Liver (tissue), 9 donors: ENCODE data around the gene WHRN. TPM values are rescaled to one million over a fixed set of nuclear protein-coding genes. Genes with fewer than 3 reads are reported as not detected.

Experiments used
- DNase-seq: peaks from one replicate; pipeline ENCODE4 v3.0.0-alpha.2; 2017; ENCODE audit warnings: low spot score
- H3K27ac ChIP-seq, 2 donors: one replicate each; pipeline ENCODE4 v1.7.0; 2013; ENCODE audit warnings: inconsistent platforms in 2 of 2, low read length in 2 of 2, control low read depth in 1 of 2, low read depth in 1 of 2, mild to moderate bottlenecking in 1 of 2
- H3K27me3 ChIP-seq, 4 donors: one replicate each; pipeline versions ENCODE4 v1.6.1 to v1.7.0; 2013; ENCODE audit warnings: low read length in 3 of 4, inconsistent platforms in 1 of 4, mild to moderate bottlenecking in 1 of 4, moderate library complexity in 1 of 4; ENCODE audit not compliant: control insufficient read depth in 4 of 4, insufficient read depth in 4 of 4
- H3K36me3 ChIP-seq, 4 donors: one replicate each; pipeline versions ENCODE4 v1.6.1 to v1.7.0; 2013; ENCODE audit warnings: low read length in 3 of 4, mild to moderate bottlenecking in 3 of 4, low read depth in 1 of 4, moderate library complexity in 1 of 4; ENCODE audit not compliant: control insufficient read depth in 4 of 4, insufficient read depth in 3 of 4
- H3K4me1 ChIP-seq, 4 donors: one replicate each; pipeline versions ENCODE4 v1.6.1 to v1.7.0; 2013; ENCODE audit warnings: low read length in 3 of 4, mild to moderate bottlenecking in 3 of 4, moderate library complexity in 1 of 4; ENCODE audit not compliant: control insufficient read depth in 4 of 4, insufficient read depth in 4 of 4
- H3K4me3 ChIP-seq, 3 donors: one replicate each; pipeline versions ENCODE4 v1.6.1 to v1.7.0; 2013; ENCODE audit warnings: low read length in 3 of 3, control low read depth in 1 of 3, low read depth in 1 of 3, mild to moderate bottlenecking in 1 of 3
- H3K9ac ChIP-seq, 2 donors: one replicate each; pipeline ENCODE4 v1.7.0; 2013; ENCODE audit warnings: low read length in 2 of 2, mild to moderate bottlenecking in 2 of 2, moderate library complexity in 2 of 2, control low read depth in 1 of 2, low read depth in 1 of 2
- H3K9me3 ChIP-seq, 4 donors: one replicate each; pipeline versions ENCODE4 v1.6.1 to v1.7.0; 2013; ENCODE audit warnings: low read length in 3 of 4; ENCODE audit not compliant: control insufficient read depth in 4 of 4
- FOXA1 ChIP-seq: IDR thresholded peaks from 2 replicates; pipeline ENCODE4 v1.6.1; 2016; ENCODE audit warnings: antibody characterized with exemption
- FOXA2 ChIP-seq: IDR thresholded peaks from 2 replicates; pipeline ENCODE4 v1.6.1; 2016; ENCODE audit warnings: antibody characterized with exemption
- GABPA ChIP-seq, 2 donors: IDR thresholded peaks in 1 of 2; conservative IDR thresholded peaks in 1 of 2; 2 replicates each; pipeline ENCODE4 v1.6.1; 2016; ENCODE audit warnings: antibody characterized with exemption in 2 of 2, mild to moderate bottlenecking in 1 of 2, moderate library complexity in 1 of 2
- HNF4A ChIP-seq, 2 donors: conservative IDR thresholded peaks; 2 replicates each; pipeline ENCODE4 v1.6.1; 2016; ENCODE audit warnings: antibody characterized with exemption in 2 of 2, mild to moderate bottlenecking in 2 of 2
- HNF4G ChIP-seq: IDR thresholded peaks from 2 replicates; pipeline ENCODE4 v1.6.1; 2016; ENCODE audit warnings: antibody characterized with exemption
- JUND ChIP-seq, 2 donors: IDR thresholded peaks; 2 replicates each; pipeline ENCODE4 v1.6.1; 2016; ENCODE audit warnings: antibody characterized with exemption in 2 of 2
- NR2F2 ChIP-seq: IDR thresholded peaks from 2 replicates; pipeline ENCODE4 v1.6.1; 2016; ENCODE audit warnings: antibody characterized with exemption
- RAD21 ChIP-seq, 2 donors: IDR thresholded peaks; 2 replicates each; pipeline ENCODE4 v1.6.1; 2016; ENCODE audit warnings: antibody characterized with exemption in 2 of 2, mild to moderate bottlenecking in 2 of 2
- RXRA ChIP-seq, 2 donors: IDR thresholded peaks; 2 replicates each; pipeline ENCODE4 v1.6.1; 2017 to 2018; ENCODE audit warnings: antibody characterized with exemption in 2 of 2, mild to moderate bottlenecking in 1 of 2
- SP1 ChIP-seq: IDR thresholded peaks from 2 replicates; pipeline ENCODE4 v1.6.1; 2018; ENCODE audit warnings: antibody characterized with exemption, mild to moderate bottlenecking
- TAF1 ChIP-seq: conservative IDR thresholded peaks from 2 replicates; pipeline ENCODE4 v1.6.1; 2016; ENCODE audit warnings: antibody characterized with exemption, mild to moderate bottlenecking
- YY1 ChIP-seq: IDR thresholded peaks from 2 replicates; pipeline ENCODE4 v1.6.1; 2016; ENCODE audit warnings: antibody characterized with exemption, mild to moderate bottlenecking
- WGBS: extraction: QIAGEN DNeasy Blood & Tissue Kit; methylation state at CpG from one replicate; pipeline ENCODE4 v1.1.7; 2013; 5-methylcytosine and 5-hydroxymethylcytosine counted together
- polyA plus RNA-seq, 2 donors: library from polyadenylated mRNA; stranded (reverse) in 1 of 2; unstranded in 1 of 2; fragments of 200-250 nt in 1 of 2; fragments of >200 nt in 1 of 2; fragmentation: Nextera tagmentation in 1 of 2; extraction: Ambion mirVana in 1 of 2; gene quantifications; one replicate each; pipeline versions ENCODE4 v1.2.1 to v1.2.3, GENCODE V29; 2013 to 2015
- total RNA-seq, 2 donors: library from RNA; depleted of rRNA; stranded (reverse); fragments of >200 nt; gene quantifications; one replicate each; pipeline ENCODE4 v1.2.3, GENCODE V29; 2014
- TF ChIP-seq, protein P1 (sequence below): fragments of 150-350 bp; IDR thresholded peaks from 2 replicates; pipeline ENCODE4 v1.5.1; 2017; ENCODE audit warnings: improper control_type of control experiment, low read depth, low read length; ENCODE audit not compliant: missing input control
- TF ChIP-seq, protein P2 (sequence below): IDR thresholded peaks from 2 replicates; pipeline ENCODE4 v1.6.1; 2016; ENCODE audit warnings: antibody characterized with exemption
- TF ChIP-seq, protein P3 (sequence below): IDR thresholded peaks from 2 replicates; pipeline ENCODE4 v1.6.1; 2016; ENCODE audit warnings: antibody characterized with exemption
- TF ChIP-seq, protein P4 (sequence below): IDR thresholded peaks from 2 replicates; pipeline ENCODE4 v1.6.1; 2016; ENCODE audit warnings: antibody characterized with exemption, mild to moderate bottlenecking
- TF ChIP-seq, protein P5 (sequence below): IDR thresholded peaks from 2 replicates; pipeline ENCODE4 v1.6.1; 2016; ENCODE audit warnings: antibody characterized with exemption
- donor health status: healthy.
- donor health status: healthy.
- donor health status: healthy.
- donor health status: healthy.
- donor health status: healthy.

The WHRN gene
- total and polyA plus RNA-seq, 4 donors, result 0.42 to 1.9 (median 0.88) TPM

DNA sequence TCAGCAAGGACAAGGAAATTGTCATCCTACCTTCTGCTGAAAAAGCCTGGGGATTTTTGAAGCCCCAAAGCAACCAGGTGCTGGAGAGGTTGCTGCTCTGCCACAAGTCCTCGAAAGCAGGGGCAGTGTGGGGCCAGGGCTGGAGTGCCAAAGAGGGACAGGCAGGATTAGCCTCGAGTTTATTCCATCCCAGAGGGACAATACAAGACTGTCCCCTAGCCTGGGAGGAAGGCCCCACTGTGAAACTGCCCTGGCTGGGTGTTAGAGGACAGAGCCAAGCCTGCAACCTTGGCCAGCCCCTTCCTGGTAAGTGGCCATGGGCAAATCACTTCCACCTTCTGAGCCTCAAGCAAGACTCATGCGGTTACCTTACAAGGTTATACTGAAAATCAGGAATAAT, 55.1 kb downstream of the WHRN start:
- no peaks in the 10 kb centered on the region for H3K4me1 ChIP-seq
- H3K36me3 ChIP-seq, result no peaks in the 10 kb centered on the region
- peaks cover 0 to 3% (median 0%) of the 10 kb centered on the region in 4 donors for H3K9me3 ChIP-seq
- TF ChIP-seq HNF4A (conservative IDR thresholded peaks at IDR 0.05) (no peak), YY1 (no peak), TAF1 (no peak), NR2F2 (no peak), FOXA2 (no peak), JUND (IDR thresholded peaks at IDR 0.05) (no peak), RXRA (IDR thresholded peaks at IDR 0.05) (no peak), GABPA (IDR thresholded peaks at IDR 0.05 in 1 of 2, conservative IDR thresholded peaks at IDR 0.05 in 1 of 2) (no peak), SP1 (no peak), FOXA1 (no peak)
- TF ChIP-seq, protein P1, sequence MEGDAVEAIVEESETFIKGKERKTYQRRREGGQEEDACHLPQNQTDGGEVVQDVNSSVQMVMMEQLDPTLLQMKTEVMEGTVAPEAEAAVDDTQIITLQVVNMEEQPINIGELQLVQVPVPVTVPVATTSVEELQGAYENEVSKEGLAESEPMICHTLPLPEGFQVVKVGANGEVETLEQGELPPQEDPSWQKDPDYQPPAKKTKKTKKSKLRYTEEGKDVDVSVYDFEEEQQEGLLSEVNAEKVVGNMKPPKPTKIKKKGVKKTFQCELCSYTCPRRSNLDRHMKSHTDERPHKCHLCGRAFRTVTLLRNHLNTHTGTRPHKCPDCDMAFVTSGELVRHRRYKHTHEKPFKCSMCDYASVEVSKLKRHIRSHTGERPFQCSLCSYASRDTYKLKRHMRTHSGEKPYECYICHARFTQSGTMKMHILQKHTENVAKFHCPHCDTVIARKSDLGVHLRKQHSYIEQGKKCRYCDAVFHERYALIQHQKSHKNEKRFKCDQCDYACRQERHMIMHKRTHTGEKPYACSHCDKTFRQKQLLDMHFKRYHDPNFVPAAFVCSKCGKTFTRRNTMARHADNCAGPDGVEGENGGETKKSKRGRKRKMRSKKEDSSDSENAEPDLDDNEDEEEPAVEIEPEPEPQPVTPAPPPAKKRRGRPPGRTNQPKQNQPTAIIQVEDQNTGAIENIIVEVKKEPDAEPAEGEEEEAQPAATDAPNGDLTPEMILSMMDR, result no peak
- DNase-seq, result no peak
- no peak overlapping the region for H3K27ac ChIP-seq
- no peak overlapping the region for H3K4me3 ChIP-seq
- no peak overlapping the region for H3K9ac ChIP-seq
- 84% methylated on average over 3 of the region's 3 CpGs for WGBS
- H3K27me3 ChIP-seq, result no peaks in the 10 kb centered on the region

DNA sequence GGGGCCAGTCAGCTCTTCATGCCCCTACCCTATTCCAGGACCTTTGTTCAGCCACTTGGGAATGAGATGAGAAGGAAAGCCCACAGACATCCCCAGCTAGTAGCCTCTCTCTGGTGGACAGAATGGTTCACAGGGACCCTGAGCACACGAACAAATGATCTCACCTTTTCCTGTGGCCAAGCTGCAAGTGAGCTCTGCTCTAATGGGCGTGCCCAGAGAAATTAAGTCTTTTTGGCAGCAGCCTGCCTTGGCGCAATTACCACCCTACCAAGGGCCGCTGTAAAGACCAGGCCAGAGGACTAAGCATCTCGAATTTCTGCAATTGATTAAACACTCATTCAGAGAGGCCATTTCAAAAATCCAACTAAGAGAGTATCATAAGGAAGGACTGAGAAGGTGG, 56.0 kb downstream of the WHRN start:
- no peak for DNase-seq
- H3K36me3 ChIP-seq, result no peaks in the 10 kb centered on the region
- H3K27ac ChIP-seq, result no peak overlapping the region
- H3K4me1 ChIP-seq, result no peaks in the 10 kb centered on the region
- WGBS, result 86% methylated on average over 5 of the region's 5 CpGs
- peaks cover 0 to 3% (median 0%) of the 10 kb centered on the region in 4 donors for H3K9me3 ChIP-seq
- no peak overlapping the region for H3K4me3 ChIP-seq
- TF ChIP-seq JUND (IDR thresholded peaks at IDR 0.05) (no peak), RAD21 (IDR thresholded peaks at IDR 0.05) (no peak)
- TF ChIP-seq, protein P2, sequence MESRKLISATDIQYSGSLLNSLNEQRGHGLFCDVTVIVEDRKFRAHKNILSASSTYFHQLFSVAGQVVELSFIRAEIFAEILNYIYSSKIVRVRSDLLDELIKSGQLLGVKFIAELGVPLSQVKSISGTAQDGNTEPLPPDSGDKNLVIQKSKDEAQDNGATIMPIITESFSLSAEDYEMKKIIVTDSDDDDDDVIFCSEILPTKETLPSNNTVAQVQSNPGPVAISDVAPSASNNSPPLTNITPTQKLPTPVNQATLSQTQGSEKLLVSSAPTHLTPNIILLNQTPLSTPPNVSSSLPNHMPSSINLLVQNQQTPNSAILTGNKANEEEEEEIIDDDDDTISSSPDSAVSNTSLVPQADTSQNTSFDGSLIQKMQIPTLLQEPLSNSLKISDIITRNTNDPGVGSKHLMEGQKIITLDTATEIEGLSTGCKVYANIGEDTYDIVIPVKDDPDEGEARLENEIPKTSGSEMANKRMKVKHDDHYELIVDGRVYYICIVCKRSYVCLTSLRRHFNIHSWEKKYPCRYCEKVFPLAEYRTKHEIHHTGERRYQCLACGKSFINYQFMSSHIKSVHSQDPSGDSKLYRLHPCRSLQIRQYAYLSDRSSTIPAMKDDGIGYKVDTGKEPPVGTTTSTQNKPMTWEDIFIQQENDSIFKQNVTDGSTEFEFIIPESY, result no peak
- H3K9ac ChIP-seq, result no peak overlapping the region
- H3K27me3 ChIP-seq, result no peaks in the 10 kb centered on the region

DNA sequence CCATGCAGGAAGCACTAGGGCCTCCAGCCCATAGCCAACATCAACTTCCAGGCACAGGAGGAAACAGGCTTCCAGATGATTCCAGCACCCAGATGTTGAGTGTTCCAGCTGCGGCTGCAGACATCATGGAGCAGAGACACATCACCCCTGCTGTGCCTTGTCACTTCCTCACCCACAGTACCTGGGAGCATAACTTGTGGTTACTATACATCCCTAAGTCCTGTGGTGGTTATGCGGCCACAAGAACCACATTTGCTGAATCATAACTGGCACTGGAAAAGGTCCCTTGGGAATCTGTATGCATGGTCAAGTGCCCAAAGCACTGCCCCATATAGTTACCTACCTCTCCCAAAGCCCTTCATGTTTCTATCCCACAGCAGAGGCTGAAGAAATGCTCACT, 56.6 kb downstream of the WHRN start:
- 79% methylated on average over 2 of the region's 2 CpGs for WGBS
- H3K27me3 ChIP-seq, result no peaks in the 10 kb centered on the region
- no peak overlapping the region for H3K9ac ChIP-seq
- no peaks in the 10 kb centered on the region for H3K36me3 ChIP-seq
- DNase-seq, result no peak
- no peak overlapping the region for H3K27ac ChIP-seq
- H3K4me3 ChIP-seq, result no peak overlapping the region
- H3K4me1 ChIP-seq, result no peaks in the 10 kb centered on the region
- no peaks in the 10 kb centered on the region for H3K9me3 ChIP-seq
- TF ChIP-seq RXRA (IDR thresholded peaks at IDR 0.05) (no peak), FOXA2 (no peak), GABPA (IDR thresholded peaks at IDR 0.05 in 1 of 2, conservative IDR thresholded peaks at IDR 0.05 in 1 of 2) (no peak), NR2F2 (no peak), HNF4A (conservative IDR thresholded peaks at IDR 0.05) (no peak), HNF4G (no peak)
- TF ChIP-seq, protein P3, sequence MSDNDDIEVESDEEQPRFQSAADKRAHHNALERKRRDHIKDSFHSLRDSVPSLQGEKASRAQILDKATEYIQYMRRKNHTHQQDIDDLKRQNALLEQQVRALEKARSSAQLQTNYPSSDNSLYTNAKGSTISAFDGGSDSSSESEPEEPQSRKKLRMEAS, result no peak
- TF ChIP-seq, protein P2, result no peak
- TF ChIP-seq, protein P4, sequence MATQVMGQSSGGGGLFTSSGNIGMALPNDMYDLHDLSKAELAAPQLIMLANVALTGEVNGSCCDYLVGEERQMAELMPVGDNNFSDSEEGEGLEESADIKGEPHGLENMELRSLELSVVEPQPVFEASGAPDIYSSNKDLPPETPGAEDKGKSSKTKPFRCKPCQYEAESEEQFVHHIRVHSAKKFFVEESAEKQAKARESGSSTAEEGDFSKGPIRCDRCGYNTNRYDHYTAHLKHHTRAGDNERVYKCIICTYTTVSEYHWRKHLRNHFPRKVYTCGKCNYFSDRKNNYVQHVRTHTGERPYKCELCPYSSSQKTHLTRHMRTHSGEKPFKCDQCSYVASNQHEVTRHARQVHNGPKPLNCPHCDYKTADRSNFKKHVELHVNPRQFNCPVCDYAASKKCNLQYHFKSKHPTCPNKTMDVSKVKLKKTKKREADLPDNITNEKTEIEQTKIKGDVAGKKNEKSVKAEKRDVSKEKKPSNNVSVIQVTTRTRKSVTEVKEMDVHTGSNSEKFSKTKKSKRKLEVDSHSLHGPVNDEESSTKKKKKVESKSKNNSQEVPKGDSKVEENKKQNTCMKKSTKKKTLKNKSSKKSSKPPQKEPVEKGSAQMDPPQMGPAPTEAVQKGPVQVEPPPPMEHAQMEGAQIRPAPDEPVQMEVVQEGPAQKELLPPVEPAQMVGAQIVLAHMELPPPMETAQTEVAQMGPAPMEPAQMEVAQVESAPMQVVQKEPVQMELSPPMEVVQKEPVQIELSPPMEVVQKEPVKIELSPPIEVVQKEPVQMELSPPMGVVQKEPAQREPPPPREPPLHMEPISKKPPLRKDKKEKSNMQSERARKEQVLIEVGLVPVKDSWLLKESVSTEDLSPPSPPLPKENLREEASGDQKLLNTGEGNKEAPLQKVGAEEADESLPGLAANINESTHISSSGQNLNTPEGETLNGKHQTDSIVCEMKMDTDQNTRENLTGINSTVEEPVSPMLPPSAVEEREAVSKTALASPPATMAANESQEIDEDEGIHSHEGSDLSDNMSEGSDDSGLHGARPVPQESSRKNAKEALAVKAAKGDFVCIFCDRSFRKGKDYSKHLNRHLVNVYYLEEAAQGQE, result no peak
- TF ChIP-seq, protein P5, sequence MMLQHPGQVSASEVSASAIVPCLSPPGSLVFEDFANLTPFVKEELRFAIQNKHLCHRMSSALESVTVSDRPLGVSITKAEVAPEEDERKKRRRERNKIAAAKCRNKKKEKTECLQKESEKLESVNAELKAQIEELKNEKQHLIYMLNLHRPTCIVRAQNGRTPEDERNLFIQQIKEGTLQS, result no peak
